ENCODE data around the gene ADAP1. TPM values are rescaled to one million over a fixed set of nuclear protein-coding genes. Genes with fewer than 3 reads are reported as not detected.

The ADAP1 gene
- total RNA-seq, 1 experiment from 2014 or later, result 31.2 TPM

DNA sequence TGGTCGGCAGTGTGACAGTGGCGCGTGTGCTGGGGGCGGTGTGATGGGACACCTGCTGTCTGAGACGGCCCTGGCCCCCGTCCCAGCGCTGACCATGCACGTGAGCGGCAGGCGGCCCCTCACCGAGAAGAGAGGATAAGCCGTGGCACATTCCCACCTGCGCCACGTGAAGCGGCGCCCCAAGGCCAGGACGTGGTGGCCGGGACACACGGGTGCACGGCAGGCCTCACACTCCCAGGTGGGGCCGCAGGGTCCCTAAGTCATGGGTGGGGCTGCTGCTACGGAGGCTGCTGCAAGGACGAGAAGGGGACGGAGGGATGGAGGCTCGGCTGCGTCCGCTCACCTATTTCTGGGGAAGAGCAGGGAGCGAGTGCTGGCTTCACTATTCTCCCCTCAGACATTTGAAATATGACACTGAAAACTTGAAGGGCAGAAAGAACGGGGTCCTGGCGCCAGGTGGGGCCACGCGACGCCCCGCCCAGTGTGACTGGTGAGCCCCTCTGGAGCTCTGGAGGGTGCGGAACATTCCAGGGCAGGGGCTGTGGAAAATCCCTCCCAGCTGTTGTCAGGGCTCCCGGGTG, 36.0 kb upstream of the ADAP1 start:
- H3F3A ChIP-seq (ENCODE audit: low read length, unreplicated experiment), result no peaks in the 10 kb centered on the region
- ATAC-seq (no peak), DNase-seq (no peak)
- no peaks in the 10 kb centered on the region for H3K9me2 ChIP-seq (replicated peaks; ENCODE audit: low read length)
- no peak overlapping the region for H3K27ac ChIP-seq (ENCODE audit: low read length)
- H2AFZ ChIP-seq (ENCODE audit: low read length), result no peak overlapping the region
- no peak overlapping the region for H3K4me3 ChIP-seq (ENCODE audit: low read length)
- no peaks in the 10 kb centered on the region for H3K9me3 ChIP-seq (ENCODE audit: low read length)
- H4K20me1 ChIP-seq (ENCODE audit: low read length), result no peaks in the 10 kb centered on the region
- H3K4me1 ChIP-seq (ENCODE audit: insufficient read depth, low read length), result no peaks in the 10 kb centered on the region
- ChIA-PET CTCF (no interaction called here), POLR2A (ENCODE audit: unreplicated experiment) (no interaction called here)
- no peaks in the 10 kb centered on the region for H3K36me3 ChIP-seq (ENCODE audit: low read depth, low read length)
- TF ChIP-seq EZH2phosphoT487 (IDR thresholded peaks at IDR 0.05; ENCODE audit: borderline replicate concordance, low read length) (no peak), EZH2 (IDR thresholded peaks at IDR 0.05; ENCODE audit: low read length, unreplicated experiment) (no peak)
- TF ChIP-seq, protein P1, sequence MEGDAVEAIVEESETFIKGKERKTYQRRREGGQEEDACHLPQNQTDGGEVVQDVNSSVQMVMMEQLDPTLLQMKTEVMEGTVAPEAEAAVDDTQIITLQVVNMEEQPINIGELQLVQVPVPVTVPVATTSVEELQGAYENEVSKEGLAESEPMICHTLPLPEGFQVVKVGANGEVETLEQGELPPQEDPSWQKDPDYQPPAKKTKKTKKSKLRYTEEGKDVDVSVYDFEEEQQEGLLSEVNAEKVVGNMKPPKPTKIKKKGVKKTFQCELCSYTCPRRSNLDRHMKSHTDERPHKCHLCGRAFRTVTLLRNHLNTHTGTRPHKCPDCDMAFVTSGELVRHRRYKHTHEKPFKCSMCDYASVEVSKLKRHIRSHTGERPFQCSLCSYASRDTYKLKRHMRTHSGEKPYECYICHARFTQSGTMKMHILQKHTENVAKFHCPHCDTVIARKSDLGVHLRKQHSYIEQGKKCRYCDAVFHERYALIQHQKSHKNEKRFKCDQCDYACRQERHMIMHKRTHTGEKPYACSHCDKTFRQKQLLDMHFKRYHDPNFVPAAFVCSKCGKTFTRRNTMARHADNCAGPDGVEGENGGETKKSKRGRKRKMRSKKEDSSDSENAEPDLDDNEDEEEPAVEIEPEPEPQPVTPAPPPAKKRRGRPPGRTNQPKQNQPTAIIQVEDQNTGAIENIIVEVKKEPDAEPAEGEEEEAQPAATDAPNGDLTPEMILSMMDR (conservative IDR thresholded peaks at IDR 0.05; ENCODE audit: low read depth, low read length), result no peak
- no peaks in the 10 kb centered on the region for H3K27me3 ChIP-seq (ENCODE audit: low read length)
- H3K9ac ChIP-seq (ENCODE audit: low read length), result no peak overlapping the region
- intact Hi-C loops (cut with micrococcal nuclease), result loop anchor here (5.0 kb wide), 1 partner anchor 52 kb away; the partner anchor contains the start of gene GPR146
- H3K4me2 ChIP-seq (ENCODE audit: low read length), result no peak overlapping the region
- no TSS peak for BruUV-seq (replicated peaks)
- H3K79me2 ChIP-seq (ENCODE audit: low read length), result no peaks in the 10 kb centered on the region

GRCh38 chr7:988963-989529, 34.6 kb upstream of the ADAP1 start:
- H3K27ac ChIP-seq (ENCODE audit: low read length), result no peak overlapping the region
- no peaks in the 10 kb centered on the region for H3K9me2 ChIP-seq (replicated peaks; ENCODE audit: low read length)
- no peaks in the 10 kb centered on the region for H3K36me3 ChIP-seq (ENCODE audit: low read depth, low read length)
- H3K9me3 ChIP-seq (ENCODE audit: low read length), result no peaks in the 10 kb centered on the region
- H3K4me1 ChIP-seq (ENCODE audit: insufficient read depth, low read length), result no peaks in the 10 kb centered on the region
- no peak overlapping the region for H2AFZ ChIP-seq (ENCODE audit: low read length)
- H3K27me3 ChIP-seq (ENCODE audit: low read length), result no peaks in the 10 kb centered on the region
- ChIA-PET POLR2A (ENCODE audit: unreplicated experiment) (no interaction called here), CTCF (no interaction called here)
- no peaks in the 10 kb centered on the region for H3F3A ChIP-seq (ENCODE audit: low read length, unreplicated experiment)
- no peaks in the 10 kb centered on the region for H4K20me1 ChIP-seq (ENCODE audit: low read length)
- no TSS peak for BruUV-seq (replicated peaks)
- TF ChIP-seq EZH2 (IDR thresholded peaks at IDR 0.05; ENCODE audit: low read length, unreplicated experiment), result no peak
- H3K4me3 ChIP-seq (ENCODE audit: low read length), result no peak overlapping the region
- H3K9ac ChIP-seq (ENCODE audit: low read length), result no peak overlapping the region
- ATAC-seq, result no peak
- intact Hi-C loops (cut with micrococcal nuclease), result no loop called here
- H3K79me2 ChIP-seq (ENCODE audit: low read length), result no peaks in the 10 kb centered on the region
- no peak for DNase-seq
- no peak overlapping the region for H3K4me2 ChIP-seq (ENCODE audit: low read length)

GRCh38 chr7:988426-988911, 34.0 kb upstream of the ADAP1 start:
- POLR2A ChIA-PET (ENCODE audit: unreplicated experiment), result no interaction called here
- BruUV-seq (replicated peaks), result no TSS peak
- no peaks in the 10 kb centered on the region for H3K9me3 ChIP-seq (ENCODE audit: low read length)
- no peak overlapping the region for H3K27ac ChIP-seq (ENCODE audit: low read length)
- no peaks in the 10 kb centered on the region for H3K27me3 ChIP-seq (ENCODE audit: low read length)
- H3K79me2 ChIP-seq (ENCODE audit: low read length), result no peaks in the 10 kb centered on the region
- DNase-seq (no peak), ATAC-seq (peak; percentile 14)
- no peak overlapping the region for H3K4me3 ChIP-seq (ENCODE audit: low read length)
- no peaks in the 10 kb centered on the region for H3K4me1 ChIP-seq (ENCODE audit: insufficient read depth, low read length)
- CTCF ChIA-PET, result no interaction called here
- TF ChIP-seq EZH2 (IDR thresholded peaks at IDR 0.05; ENCODE audit: low read length, unreplicated experiment) (no peak), EZH2phosphoT487 (IDR thresholded peaks at IDR 0.05; ENCODE audit: borderline replicate concordance, low read length) (no peak)
- TF ChIP-seq, protein P1 (conservative IDR thresholded peaks at IDR 0.05; ENCODE audit: low read depth, low read length), result no peak
- H4K20me1 ChIP-seq (ENCODE audit: low read length), result no peaks in the 10 kb centered on the region
- H3K36me3 ChIP-seq (ENCODE audit: low read depth, low read length), result no peaks in the 10 kb centered on the region
- H3K9me2 ChIP-seq (replicated peaks; ENCODE audit: low read length), result no peaks in the 10 kb centered on the region
- intact Hi-C loops (cut with micrococcal nuclease), result no loop called here
- no peaks in the 10 kb centered on the region for H3F3A ChIP-seq (ENCODE audit: low read length, unreplicated experiment)
- peak overlapping the region; percentile 22; the same call in 1 of the 2 replicates for H3K4me2 ChIP-seq (ENCODE audit: low read length)
- no peak overlapping the region for H3K9ac ChIP-seq (ENCODE audit: low read length)
- no peak overlapping the region for H2AFZ ChIP-seq (ENCODE audit: low read length)

Data from PC-3 (cell line).